Stomach (tissue), 9 donors: Measurements from ENCODE around the gene CEP290. TPM values are rescaled to one million over a fixed set of nuclear protein-coding genes. Genes with fewer than 3 reads are reported as not detected.
"Not testable (repeated sequence)": the region's sequence is repeated elsewhere in the genome, so short reads cannot be mapped to it uniquely, and the experiment has no call there.

Experiments
- DNase-seq, 2 donors: peaks; one replicate each; pipeline versions ENCODE4 v3.0.0 to v3.0.0-alpha.2; 2013 to 2019
- H3K27ac ChIP-seq, 5 donors: fragments of 200-600 bp in 4 of 5; sonication (generic) in 4 of 5; one replicate each; pipeline ENCODE4 v1.5.1; 2013 to 2019; ENCODE audit warnings: mild to moderate bottlenecking in 1 of 5, moderate library complexity in 1 of 5
- H3K27me3 ChIP-seq, 3 donors: fragments of 200-600 bp; sonication (generic); one replicate each; pipeline ENCODE4 v1.5.1; 2017 to 2019; ENCODE audit warnings: mixed run types in 1 of 3
- H3K36me3 ChIP-seq, 4 donors: fragments of 200-600 bp; sonication (generic); 1 replicate in 3 of 4; 2 replicates in 1 of 4; pipeline ENCODE4 v1.5.1; 2016 to 2019
- H3K4me1 ChIP-seq, 4 donors: fragments of 200-600 bp; sonication (generic); one replicate each; pipeline ENCODE4 v1.5.1; 2016 to 2019
- H3K4me3 ChIP-seq, 4 donors: fragments of 200-600 bp; sonication (generic) in 3 of 4; one replicate each; pipeline ENCODE4 v1.5.1; 2016 to 2019; ENCODE audit warnings: mild to moderate bottlenecking in 1 of 4
- H3K9me3 ChIP-seq, 4 donors: fragments of 200-600 bp; sonication (generic); one replicate each; pipeline ENCODE4 v1.5.1; 2016 to 2019
- EP300 ChIP-seq: sonication (generic); formaldehyde crosslinking; IDR thresholded peaks from one replicate; pipeline ENCODE4 v1.6.1; 2017; ENCODE audit warnings: antibody characterized with exemption
- POLR2A ChIP-seq, 4 donors: fragments of 450-650 bp; IDR thresholded peaks; one replicate each; pipeline ENCODE4 v1.6.1; 2016; ENCODE audit warnings: antibody characterized with exemption in 4 of 4, control low read depth in 2 of 4, mild to moderate bottlenecking in 1 of 4, moderate library complexity in 1 of 4
- POLR2AphosphoS5 ChIP-seq, 3 donors: sonication (generic); formaldehyde crosslinking; IDR thresholded peaks; one replicate each; pipeline ENCODE4 v1.6.1; 2016; ENCODE audit warnings: antibody characterized with exemption in 3 of 3
- WGBS, 5 donors: extraction: QIAGEN DNeasy Blood & Tissue Kit in 3 of 5; methylation state at CpG; one replicate each; pipeline versions ENCODE4 v1.1.5 to v1.1.7; 2013 to 2018; 5-methylcytosine and 5-hydroxymethylcytosine counted together
- intact Hi-C: fragments of 100-400 bp; cut with DNase I; formaldehyde crosslinking; loops from one replicate; pipeline ENCODE4 v1.15.1; 2023; ENCODE audit warnings: low total_unique reads
- polyA plus RNA-seq, 3 donors: library from polyadenylated mRNA; stranded (reverse); fragments of 200-250 nt; gene quantifications; one replicate each; pipeline ENCODE4 v1.2.3, GENCODE V29; 2013
- total RNA-seq, 5 donors: library from RNA; depleted of rRNA; stranded (reverse); fragments of >200 nt; gene quantifications; one replicate each; pipeline versions ENCODE4 v1.1.0 to v1.2.3, GENCODE V29; 2014 to 2016
- TF ChIP-seq, protein P1 (sequence below), 7 experiments: fragments of 450-650 bp in 4 of 7; fragments of 200-600 bp in 3 of 7; sonication (generic) in 3 of 7; IDR thresholded peaks; one replicate each; pipeline ENCODE4 v1.5.1; 2016 to 2019; ENCODE audit warnings: antibody characterized with exemption in 7 of 7, control low read depth in 2 of 7, mild to moderate bottlenecking in 1 of 7
- donor health status: healthy with polysubstance abuse.
- donor health status: Bipolar disorder and iron deficiency.
- donor health status: healthy.

CEP290 gene
- total and polyA plus RNA-seq, 8 donors = 2.9 to 109 (median 25.4) TPM

DNA sequence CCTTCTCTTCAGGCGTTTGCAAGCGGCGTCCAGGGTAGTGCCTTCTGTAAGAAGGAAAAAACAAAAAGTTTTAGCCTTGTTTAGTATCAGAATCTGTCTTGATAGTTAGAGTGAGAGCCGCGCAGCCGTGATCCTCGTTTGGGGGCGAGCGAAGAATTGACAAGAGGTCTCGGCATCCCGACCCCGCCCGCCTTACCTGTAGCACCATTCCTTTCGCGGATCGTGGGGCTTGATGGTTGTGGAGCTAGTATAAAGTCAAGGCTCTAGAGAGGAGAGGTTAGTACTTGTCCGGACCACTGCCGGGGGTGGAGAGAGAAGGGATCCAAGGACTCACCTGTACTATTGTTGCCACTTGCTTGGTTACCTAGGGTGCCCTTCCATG lies 713 bp upstream of the CEP290 start:
- 0 to 2% (median 0%) methylated on average over 16 to 18 of the region's 18 CpGs for WGBS, 5 donors
- Histone ChIP-seq H3K4me1 (peaks cover 0 to 41% (median 28%) of the 10 kb centered on the region in 4 donors), H3K27me3 (no peaks in the 10 kb centered on the region), H3K27ac (peak overlapping the region; percentile 73 to 89 (median 85)), H3K36me3 (peaks cover 0 to 1% (median 0%) of the 10 kb centered on the region in 4 donors), H3K4me3 (peak overlapping the region; percentile 73 to 92 (median 78)), H3K9me3 (no peaks in the 10 kb centered on the region)
- peak; percentile 28 to 47 for DNase-seq
- TF ChIP-seq, protein P1, sequence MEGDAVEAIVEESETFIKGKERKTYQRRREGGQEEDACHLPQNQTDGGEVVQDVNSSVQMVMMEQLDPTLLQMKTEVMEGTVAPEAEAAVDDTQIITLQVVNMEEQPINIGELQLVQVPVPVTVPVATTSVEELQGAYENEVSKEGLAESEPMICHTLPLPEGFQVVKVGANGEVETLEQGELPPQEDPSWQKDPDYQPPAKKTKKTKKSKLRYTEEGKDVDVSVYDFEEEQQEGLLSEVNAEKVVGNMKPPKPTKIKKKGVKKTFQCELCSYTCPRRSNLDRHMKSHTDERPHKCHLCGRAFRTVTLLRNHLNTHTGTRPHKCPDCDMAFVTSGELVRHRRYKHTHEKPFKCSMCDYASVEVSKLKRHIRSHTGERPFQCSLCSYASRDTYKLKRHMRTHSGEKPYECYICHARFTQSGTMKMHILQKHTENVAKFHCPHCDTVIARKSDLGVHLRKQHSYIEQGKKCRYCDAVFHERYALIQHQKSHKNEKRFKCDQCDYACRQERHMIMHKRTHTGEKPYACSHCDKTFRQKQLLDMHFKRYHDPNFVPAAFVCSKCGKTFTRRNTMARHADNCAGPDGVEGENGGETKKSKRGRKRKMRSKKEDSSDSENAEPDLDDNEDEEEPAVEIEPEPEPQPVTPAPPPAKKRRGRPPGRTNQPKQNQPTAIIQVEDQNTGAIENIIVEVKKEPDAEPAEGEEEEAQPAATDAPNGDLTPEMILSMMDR (IDR thresholded peaks at IDR 0.05) = no peak
- intact Hi-C loops = no loop called here

DNA sequence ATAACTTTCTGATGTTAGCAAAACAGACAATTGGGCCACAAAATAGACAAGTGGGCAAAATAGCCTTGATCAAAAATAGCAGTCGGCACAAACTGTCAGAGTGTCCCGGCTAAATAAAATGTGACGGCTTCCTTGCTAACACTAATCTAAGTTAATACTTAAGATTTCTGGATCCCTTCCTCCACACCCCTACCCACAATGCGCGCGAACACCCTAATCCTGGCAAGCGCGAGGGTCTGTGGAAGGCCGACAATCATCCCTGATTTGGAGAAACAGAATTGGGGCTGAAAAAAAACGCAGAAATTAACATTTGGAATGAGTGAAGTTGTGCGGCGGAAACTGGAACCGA lies 489 bp downstream of the CEP290 start:
- intact Hi-C loops = no loop called here
- Histone ChIP-seq H3K9me3 (no peaks in the 10 kb centered on the region), H3K36me3 (peaks cover 0 to 9% (median 3%) of the 10 kb centered on the region in 4 donors), H3K4me3 (peak overlapping the region; percentile 73 to 92 (median 78)), H3K4me1 (peaks cover 0 to 41% (median 28%) of the 10 kb centered on the region in 4 donors), H3K27ac (peak overlapping the region; percentile 73 to 93 (median 87)), H3K27me3 (no peaks in the 10 kb centered on the region)
- TF ChIP-seq POLR2A (IDR thresholded peaks at IDR 0.05) = no peak
- no peak for TF ChIP-seq EP300
- TF ChIP-seq, protein P1 (IDR thresholded peaks at IDR 0.05) = no peak
- TF ChIP-seq POLR2AphosphoS5 (IDR thresholded peaks at IDR 0.05) = no peak
- 3 to 6% (median 5%) methylated on average over 13 of the region's 13 CpGs for WGBS, 5 donors
- DNase-seq = no peak

DNA sequence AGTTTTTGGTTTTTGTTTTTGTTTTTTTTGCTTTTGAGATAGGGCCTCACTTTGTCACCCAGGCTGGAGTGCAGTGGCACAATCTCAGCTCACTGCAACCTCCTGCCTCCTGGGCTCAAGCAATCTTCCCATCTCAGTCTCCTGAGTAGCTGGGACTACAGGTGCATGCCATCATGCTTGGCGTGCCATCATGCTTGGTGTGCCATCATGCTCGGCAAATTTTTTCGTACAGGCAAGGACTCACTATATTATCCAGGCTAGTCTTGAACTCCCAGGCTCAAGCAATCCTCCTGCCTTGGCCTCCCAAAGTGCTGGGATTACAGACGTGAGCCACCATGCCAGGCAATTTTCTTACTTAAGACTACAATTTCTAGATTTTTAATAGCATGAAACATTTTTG lies 2.2 kb downstream of the CEP290 start:
- H3K27me3 ChIP-seq, DNase-seq, H3K9me3 ChIP-seq, H3K4me3 ChIP-seq, H3K27ac ChIP-seq, intact Hi-C loops: not testable (repeated sequence)
- 90 to 97% (median 96%) methylated on average over 4 of the region's 4 CpGs for WGBS, 5 donors
- Histone ChIP-seq H3K36me3 (peaks cover 0 to 16% (median 10%) of the 10 kb centered on the region in 4 donors), H3K4me1 (peaks cover 0 to 29% (median 24%) of the 10 kb centered on the region in 4 donors)

DNA sequence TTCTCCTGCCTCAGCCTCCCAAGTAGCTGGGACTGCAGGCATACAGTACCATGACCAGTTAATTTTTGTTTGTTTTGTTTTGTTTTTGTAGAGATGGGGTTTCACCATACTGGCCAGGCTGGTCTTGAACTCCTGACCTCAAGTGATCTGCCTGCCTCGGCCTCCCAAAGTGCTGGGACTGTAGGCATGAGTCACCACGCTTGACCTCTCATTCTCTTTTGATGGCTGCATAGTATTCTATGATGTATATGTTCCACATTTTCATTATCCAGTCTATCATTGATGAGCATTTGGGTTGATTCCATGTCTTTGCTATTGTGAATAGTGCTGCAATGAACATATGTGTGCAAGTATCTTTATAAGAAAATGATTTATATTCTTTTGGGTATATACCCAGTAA lies 8.7 kb downstream of the CEP290 start:
- peaks cover 2 to 42% (median 33%) of the 10 kb centered on the region in 4 donors for H3K36me3 ChIP-seq
- H3K4me1 ChIP-seq, H3K4me3 ChIP-seq, H3K27ac ChIP-seq, intact Hi-C loops, H3K27me3 ChIP-seq, H3K9me3 ChIP-seq, DNase-seq: not testable (repeated sequence)
- WGBS, 5 donors = 92 to 98% (median 94%) methylated on average over 2 of the region's 2 CpGs

DNA sequence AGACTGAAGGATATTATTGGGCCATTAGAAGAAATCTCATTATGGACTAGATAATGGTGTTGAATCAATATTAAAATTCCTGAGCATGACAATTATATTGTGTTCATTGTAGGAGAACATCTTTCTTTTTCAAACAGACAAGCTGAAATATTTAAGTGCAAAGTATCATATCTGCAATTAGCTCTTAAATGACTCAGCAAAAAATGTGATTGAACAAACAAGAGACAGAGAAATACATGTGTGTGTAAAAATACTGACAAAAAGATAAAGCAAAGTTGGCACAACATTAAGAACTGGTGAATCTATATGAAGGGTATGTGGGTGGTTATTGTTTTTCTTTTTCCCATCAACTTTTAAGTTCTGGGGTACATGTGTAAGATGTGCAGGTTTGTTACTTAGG lies 9.5 kb downstream of the CEP290 start:
- DNase-seq = no peak
- intact Hi-C loops = no loop called here
- Histone ChIP-seq H3K4me3 (no peak overlapping the region), H3K27me3 (no peaks in the 10 kb centered on the region), H3K4me1 (peaks cover 0 to 7% (median 0%) of the 10 kb centered on the region in 4 donors), H3K9me3 (no peaks in the 10 kb centered on the region), H3K27ac (no peak overlapping the region), H3K36me3 (peaks cover 3 to 47% (median 40%) of the 10 kb centered on the region in 4 donors)
- TF ChIP-seq POLR2A (IDR thresholded peaks at IDR 0.05) (no peak), POLR2AphosphoS5 (IDR thresholded peaks at IDR 0.05) (no peak), EP300 (no peak)
- TF ChIP-seq, protein P1 (IDR thresholded peaks at IDR 0.05) = no peak
